ENCODE results near the gene PDE4D. TPM values are rescaled to one million over a fixed set of nuclear protein-coding genes. Genes with fewer than 3 reads are reported as not detected.

PDE4D gene
- total RNA-seq, 2 experiments from 2014 or later = 75.5 to 80.7 TPM

GRCh38 chr5:59008816-59009473, 884.6 kb downstream of the PDE4D start:
- peaks cover 60% of the 10 kb centered on the region for H3K4me1 Mint-ChIP-seq (ENCODE audit: low read depth)
- ChIA-PET CTCF (interaction anchor here (1.8 to 3.6 kb wide), 3 partner anchors 33 to 164 kb away, joined by 4 to 22 read pairs (median 7); no protein-coding TSS in a partner anchor), POLR2A (no interaction called here)
- no peak overlapping the region for H3K4me3 Mint-ChIP-seq
- ATAC-seq (no peak), DNase-seq (no peak)
- no peak overlapping the region for H3K27ac Mint-ChIP-seq
- intact Hi-C loops (cut with micrococcal nuclease) = loop anchor here (5.0 kb wide), 1 partner anchor 122 kb away; no protein-coding TSS in a partner anchor
- TF ChIP-seq CTCF (IDR thresholded peaks at IDR 0.05) = no peak
- peaks cover 19% of the 10 kb centered on the region for H3K9me3 Mint-ChIP-seq
- H3K36me3 Mint-ChIP-seq (ENCODE audit: low read depth) = peaks cover 36% of the 10 kb centered on the region
- no peaks in the 10 kb centered on the region for H3K27me3 Mint-ChIP-seq

GRCh38 chr5:59007460-59008063, 886.0 kb downstream of the PDE4D start:
- no peak overlapping the region for H3K4me3 Mint-ChIP-seq
- H3K9me3 Mint-ChIP-seq = peaks cover 12% of the 10 kb centered on the region
- peaks cover 64% of the 10 kb centered on the region for H3K4me1 Mint-ChIP-seq (ENCODE audit: low read depth)
- peak; percentile 28 for TF ChIP-seq CTCF (IDR thresholded peaks at IDR 0.05)
- no peak for ATAC-seq
- ChIA-PET POLR2A (no interaction called here), CTCF (interaction anchor here (0.8 to 3.6 kb wide), 8 partner anchors 11 to 162 kb away, joined by 3 to 22 read pairs (median 4); no protein-coding TSS in a partner anchor)
- H3K27me3 Mint-ChIP-seq = no peaks in the 10 kb centered on the region
- no peak for DNase-seq
- no peak overlapping the region for H3K27ac Mint-ChIP-seq
- peaks cover 24% of the 10 kb centered on the region for H3K36me3 Mint-ChIP-seq (ENCODE audit: low read depth)
- intact Hi-C loops (cut with micrococcal nuclease) = loop anchor here (5.0 kb wide), 1 partner anchor 120 kb away; no protein-coding TSS in a partner anchor

GRCh38 chr5:59005934-59006701, 887.4 kb downstream of the PDE4D start:
- Mint-ChIP-seq H3K4me3 (no peak overlapping the region), H3K36me3 (ENCODE audit: low read depth) (peaks cover 18% of the 10 kb centered on the region), H3K27ac (no peak overlapping the region), H3K4me1 (ENCODE audit: low read depth) (peaks cover 71% of the 10 kb centered on the region), H3K9me3 (no peaks in the 10 kb centered on the region), H3K27me3 (no peaks in the 10 kb centered on the region)
- ATAC-seq = no peak
- ChIA-PET CTCF (interaction anchor here (1.5 to 3.6 kb wide), 3 partner anchors 112 to 119 kb away, joined by 4 to 22 read pairs (median 8); no protein-coding TSS in a partner anchor), POLR2A (no interaction called here)
- intact Hi-C loops (cut with micrococcal nuclease) = loop anchor here (5.0 kb wide), 1 partner anchor 119 kb away; no protein-coding TSS in a partner anchor
- TF ChIP-seq CTCF (IDR thresholded peaks at IDR 0.05) = no peak
- no peak for DNase-seq

- H3K9me3 Mint-ChIP-seq = no peaks in the 10 kb centered on the region
- no peak overlapping the region for H3K27ac Mint-ChIP-seq
- ChIA-PET POLR2A (interaction anchor here (0.6 kb wide), 1 partner anchor 147 kb away, joined by 3 read pairs; no protein-coding TSS in a partner anchor), CTCF (interaction anchor here (1.0 to 1.2 kb wide), 3 partner anchors 111 to 205 kb away, joined by 3 read pairs; no protein-coding TSS in a partner anchor)
- H3K36me3 Mint-ChIP-seq (ENCODE audit: low read depth) = peaks cover 19% of the 10 kb centered on the region
- intact Hi-C loops (cut with micrococcal nuclease) = no loop called here
- ATAC-seq (no peak), DNase-seq (no peak)
- H3K4me3 Mint-ChIP-seq = no peak overlapping the region
- no peaks in the 10 kb centered on the region for H3K27me3 Mint-ChIP-seq
- no peak for TF ChIP-seq CTCF (IDR thresholded peaks at IDR 0.05)
- peaks cover 70% of the 10 kb centered on the region for H3K4me1 Mint-ChIP-seq (ENCODE audit: low read depth)
Measured at GRCh38 chr5:59003641-59004040, 889.9 kb downstream of the PDE4D start.
